Activated T-cell treated with anti-CD3 and anti-CD28 coated beads, Interleukin-2, amount 50 U/mL, for 1 hour (primary cell): Measurements from ENCODE around the gene MOSPD2.

ENCODE experiments used
- DNase-seq: peaks from one replicate; pipeline ENCODE4 v3.0.0-alpha.2; 2020

The MOSPD2 gene

DNA sequence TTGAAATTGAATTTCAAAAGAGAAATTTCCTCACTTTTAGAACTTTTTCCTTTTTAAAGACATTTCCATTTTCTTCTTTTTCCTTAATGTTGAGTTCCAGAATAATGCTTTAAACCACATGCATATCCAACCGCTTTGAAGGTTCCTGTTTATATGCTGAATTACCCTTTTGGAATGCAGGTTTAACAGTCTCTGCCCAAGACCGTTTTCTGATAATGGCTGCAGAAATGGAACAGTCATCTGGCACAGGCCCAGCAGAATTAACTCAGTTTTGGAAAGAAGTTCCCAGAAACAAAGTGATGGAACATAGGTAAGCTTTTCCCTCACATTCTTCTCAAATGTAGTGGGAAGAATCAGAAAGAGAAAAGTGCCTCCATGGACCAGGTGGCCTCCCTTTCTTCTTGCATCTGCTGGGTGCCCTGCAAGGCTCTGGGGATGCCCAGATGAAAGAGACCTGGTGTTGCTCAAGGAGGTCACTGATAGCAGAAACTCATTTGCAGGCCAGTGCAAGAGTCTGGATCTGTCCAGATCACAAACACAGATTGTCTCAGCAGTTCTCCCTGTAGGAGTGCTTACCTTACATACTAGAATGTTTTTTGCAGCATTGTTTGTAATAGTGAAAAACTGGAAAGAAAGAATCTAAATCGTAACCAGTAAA lies 42.9 kb downstream of the MOSPD2 start:
- no peak for DNase-seq

DNA sequence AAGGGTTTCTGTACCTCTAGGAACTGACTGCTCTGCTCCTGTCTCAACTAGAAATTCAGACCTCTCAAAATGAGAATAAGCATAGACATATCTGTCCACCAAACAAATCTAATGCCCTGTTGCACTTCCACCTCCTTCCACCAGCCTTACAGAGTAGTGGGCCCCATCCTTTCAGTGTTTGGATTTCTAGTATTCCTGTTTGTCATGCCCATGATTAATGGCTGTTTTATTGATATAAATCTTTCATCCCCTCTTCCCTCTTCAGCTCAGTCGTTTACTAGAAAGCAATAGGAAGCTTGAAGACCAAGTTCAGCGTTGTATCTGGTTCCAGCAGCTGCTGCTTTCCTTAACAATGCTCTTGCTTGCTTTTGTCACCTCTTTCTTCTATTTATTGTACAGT lies 46.2 kb downstream of the MOSPD2 start:
- DNase-seq, result no peak

DNA sequence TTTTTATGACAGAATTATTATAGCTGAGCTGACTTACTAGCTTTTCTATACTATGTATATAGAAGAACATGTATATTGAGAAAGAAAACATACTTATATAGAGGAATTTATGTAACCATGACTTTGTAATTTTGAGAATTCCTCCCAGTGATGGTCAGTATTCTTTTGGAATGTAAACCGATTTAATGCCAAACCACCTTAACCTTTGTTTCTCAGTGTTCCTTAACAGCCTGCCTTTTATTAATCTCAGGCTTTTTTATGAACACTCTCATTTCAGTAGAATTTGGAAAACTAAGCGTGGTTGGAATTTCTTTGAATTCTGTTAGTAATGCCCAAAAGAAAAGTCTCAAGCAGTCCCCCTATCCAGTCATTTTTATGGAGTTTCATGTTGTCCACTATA lies 47.0 kb downstream of the MOSPD2 start:
- DNase-seq, result no peak

DNA sequence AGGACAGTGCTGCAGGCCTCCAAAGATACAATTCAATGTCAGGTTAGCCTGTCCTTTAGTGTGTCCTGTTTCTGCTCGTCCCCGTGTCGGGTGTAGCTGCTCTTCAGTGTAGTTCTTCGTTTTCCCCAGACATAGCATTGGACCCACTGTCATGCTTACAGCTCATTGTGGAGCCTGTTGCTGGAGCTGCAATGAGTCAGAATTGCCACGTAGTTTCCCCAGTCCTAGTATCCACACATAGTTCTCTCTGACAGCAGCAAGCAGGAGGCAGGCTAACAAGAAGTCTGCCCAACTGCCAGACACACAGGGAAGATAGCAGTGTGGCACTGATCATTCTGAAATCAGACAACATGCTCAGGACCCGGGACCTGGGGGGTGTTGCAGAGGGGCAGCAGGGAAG lies 49.2 kb downstream of the MOSPD2 start:
- no peak for DNase-seq

DNA sequence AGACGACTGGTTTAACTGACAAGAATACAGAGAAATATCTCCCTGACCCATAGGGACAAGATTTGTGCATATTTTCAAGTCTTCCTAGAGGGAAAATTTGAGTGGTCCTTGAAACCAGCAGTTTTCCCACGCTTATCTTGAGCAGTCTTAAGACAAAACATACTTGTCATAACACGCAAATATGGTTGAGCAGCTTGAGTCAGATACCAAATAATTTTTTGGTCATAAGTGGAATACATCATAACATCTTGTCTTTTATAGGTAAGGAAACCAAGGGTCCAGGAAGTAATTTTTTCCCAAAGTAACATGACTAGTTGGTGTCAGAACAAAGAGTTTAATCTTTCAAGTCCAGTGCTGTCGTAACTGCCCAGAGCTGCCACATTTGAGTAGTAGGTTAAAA lies 50.5 kb downstream of the MOSPD2 start:
- DNase-seq, result no peak

DNA sequence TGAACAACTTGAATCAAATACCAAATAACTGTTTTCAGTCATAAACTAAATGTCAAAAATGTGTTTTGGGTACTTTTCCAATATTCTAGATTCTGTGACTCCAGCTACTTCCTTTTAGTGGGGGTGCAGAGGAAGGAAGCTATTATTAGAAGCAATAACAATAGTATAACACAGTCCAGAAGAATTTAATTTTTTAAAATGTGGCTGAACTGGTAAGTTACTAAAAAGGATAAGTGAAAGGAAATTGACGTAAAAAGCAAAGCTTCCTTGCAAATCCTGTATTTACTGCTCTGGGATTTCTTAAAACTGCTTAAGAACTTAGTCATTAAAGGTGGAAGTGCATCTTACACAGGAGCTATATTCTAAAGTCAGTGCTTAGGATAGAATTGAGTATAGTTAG lies 53.2 kb downstream of the MOSPD2 start:
- DNase-seq, result no peak

DNA sequence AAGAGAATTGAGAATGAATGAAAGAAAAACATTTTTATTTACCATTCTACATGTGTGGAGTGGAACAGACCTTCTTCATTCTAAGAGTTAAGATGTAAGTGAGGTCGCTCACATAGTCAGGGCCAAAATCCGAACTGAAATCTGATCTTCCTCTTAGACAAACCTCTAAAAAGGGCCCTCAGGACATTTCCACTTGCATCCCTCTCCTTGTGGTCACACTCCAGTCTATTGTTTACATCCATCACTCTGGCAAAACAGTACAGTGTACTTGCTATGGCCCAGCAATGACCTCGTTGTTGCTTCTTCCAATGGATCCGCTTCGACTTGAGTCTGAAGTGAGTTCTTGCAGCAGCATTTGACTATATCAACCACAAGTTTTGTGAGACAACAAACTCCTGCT lies 54.2 kb downstream of the MOSPD2 start:
- no peak for DNase-seq

DNA sequence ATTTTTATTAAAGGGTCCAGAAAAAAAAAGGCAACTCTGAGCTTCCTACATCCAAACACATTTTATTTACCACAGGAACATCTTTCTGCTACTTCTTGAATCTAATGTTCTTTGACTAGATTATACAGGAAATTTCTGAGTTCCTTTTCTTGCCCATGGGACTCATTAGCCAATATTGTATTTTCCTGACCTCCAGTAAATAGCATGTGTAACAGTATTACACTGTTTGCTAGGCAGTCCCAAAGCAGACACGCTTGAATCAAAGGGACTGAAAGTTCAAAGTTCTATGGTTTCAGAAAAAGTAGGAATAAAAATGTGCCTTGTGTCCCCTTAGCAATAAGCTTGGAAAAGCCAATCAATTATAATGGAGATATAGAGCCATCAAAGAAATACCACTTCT lies 57.4 kb downstream of the MOSPD2 start:
- no peak for DNase-seq

DNA sequence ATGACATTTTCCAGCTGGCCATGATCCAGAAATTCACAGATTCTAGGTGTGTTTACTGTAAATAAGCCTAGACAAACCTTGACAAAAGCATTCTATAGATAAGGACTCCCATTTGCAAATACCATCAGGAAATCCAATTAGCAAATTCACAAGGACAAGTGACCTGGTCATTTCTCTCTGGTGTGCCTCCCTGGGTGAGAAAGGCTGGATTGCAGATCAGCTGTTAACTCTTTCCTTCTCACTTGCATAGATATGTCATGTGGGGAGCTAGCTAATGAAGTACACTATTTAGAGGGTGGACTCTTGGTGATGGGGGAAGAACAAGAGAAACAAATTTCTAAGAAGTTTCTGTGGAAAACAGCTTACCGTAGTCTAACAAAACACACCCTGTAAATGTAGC lies 58.9 kb downstream of the MOSPD2 start:
- no peak for DNase-seq

DNA sequence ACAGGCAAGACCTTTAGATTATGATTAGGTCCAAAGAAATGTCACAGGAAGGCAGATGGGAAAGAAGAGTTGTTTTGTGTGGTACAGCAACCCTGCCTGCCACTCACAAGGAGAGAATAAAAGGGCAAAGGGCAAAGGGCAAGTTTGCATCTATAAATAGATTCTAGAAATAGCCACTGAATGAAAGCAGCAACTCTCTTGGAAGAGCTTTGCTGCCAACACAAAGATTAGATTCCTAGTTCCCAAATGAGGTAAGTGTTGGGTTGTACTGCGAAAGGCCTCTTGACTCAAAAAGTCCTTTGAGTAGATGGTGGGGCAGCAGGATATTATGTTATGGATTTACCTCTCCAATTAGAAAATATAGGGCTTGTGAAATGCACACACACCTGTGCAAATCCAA lies 61.2 kb downstream of the MOSPD2 start:
- no peak for DNase-seq

DNA sequence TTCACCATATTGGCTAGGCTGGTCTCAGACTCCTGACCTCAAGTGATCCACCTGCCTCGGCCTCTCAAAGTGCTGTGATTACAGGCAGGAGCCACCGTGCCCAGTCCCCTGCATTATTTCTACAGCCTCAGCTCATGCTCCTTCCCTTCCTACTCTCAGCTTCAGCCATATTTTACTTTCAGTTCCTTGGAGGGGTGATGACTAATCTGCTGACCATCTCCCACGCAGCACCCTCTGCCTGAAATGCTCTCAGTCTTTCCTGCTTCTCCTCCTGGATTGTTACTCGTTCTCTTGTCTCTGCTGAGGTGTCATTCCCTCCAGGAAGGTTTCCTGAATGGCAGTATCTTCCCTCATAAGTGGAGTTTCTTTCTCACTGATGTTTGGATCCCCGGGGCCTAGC lies 63.3 kb downstream of the MOSPD2 start:
- DNase-seq, result no peak

DNA sequence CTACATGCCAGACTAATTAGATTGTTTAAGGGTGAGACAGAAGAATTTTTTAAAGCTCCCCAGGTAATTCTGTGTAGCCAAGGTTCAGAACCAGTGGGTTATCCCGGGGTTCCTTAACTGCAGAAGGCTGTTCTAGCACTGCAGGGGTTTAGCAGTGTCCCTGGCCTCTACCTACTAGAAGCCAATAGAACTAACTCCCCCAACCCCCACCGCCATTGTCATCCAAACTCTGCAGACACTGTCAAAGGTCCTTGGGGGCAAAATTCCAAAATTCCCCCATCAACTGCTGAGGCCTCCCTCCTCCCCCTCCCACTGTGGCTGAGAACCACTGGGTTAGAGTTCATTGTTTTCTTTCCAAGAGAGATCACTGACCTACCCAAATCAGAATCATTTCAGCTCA lies 66.4 kb downstream of the MOSPD2 start:
- no peak for DNase-seq

DNA sequence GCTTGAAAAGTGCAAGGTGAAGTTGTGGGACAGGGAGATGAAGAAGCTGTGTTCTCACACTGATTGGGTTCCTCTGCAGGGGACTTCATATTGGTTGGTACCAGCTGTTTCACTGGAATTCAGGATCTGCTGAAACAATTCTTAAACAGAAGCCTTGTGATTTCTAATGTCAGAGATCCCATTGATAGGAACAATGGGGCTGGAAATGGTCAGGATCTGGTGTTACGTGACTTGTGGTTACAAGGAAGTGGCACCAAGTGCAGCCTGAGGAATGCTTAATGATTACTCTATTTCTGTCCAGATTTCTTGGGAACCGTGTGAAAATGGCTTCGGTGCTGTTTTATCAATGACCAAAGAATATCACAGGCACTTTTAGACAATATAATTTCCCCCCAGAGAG lies 68.1 kb downstream of the MOSPD2 start:
- DNase-seq, result no peak

DNA sequence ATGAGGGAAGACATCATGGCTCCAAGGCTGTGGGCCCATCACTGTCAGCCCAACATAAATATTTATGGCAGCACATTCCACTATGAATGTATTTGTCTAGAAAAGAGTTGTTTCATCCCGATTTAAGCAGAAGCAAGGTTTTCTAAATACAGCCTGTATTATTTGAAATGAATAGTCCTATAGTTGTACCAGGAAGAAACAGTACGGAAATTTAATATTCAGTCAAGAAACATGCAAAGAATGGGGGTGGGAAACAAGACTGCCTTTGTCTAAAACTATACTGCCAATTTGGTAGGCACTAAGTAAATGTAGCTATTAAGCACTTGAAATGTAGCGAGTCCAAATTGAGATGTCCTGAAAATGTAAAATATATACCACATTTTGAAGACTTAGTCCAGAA lies 69.1 kb downstream of the MOSPD2 start:
- no peak for DNase-seq

DNA sequence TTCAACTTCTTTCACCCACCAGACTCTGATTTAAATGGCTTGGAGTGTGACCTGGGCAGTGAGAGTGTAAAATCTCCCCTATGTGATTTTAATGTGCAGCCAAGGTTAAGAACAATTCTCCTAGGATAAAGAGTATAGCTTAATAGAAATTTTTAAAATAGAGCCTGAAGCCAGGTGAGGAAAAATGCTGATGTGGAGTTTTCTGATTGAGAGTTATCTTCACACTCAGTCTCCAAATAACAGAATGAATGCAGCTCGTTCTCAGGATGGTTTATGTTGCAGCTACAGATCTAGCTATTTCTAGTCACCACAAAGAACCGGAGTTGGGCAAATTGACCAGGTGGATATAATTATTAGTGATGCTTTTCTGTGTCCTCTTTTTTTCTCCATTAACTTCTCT lies 70.7 kb downstream of the MOSPD2 start:
- DNase-seq, result no peak

DNA sequence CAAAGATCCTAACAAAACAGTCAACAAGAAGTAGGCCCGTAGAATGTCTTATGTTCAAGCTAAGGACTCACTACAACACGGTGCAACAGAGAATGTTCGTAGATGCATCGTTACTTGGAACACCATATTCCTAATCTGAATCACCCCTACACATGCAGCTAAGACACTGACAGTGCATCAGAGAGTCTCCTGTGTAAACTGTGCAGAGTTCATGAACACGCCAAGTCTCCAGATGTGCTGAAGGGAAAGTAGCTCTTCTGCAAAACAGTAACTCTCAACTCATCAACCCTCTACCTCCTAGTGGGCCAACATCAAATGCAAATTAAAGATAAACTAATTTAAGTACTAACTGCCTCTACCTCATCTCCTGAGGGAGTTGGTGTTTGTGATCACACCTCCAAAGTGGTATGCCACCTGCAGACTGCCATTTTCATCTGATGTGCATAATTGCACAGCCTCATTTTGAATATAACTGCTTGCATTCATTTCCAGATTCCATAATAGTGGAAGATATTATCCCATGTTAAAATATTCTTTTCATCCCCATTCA lies 73.5 kb downstream of the MOSPD2 start:
- no peak for DNase-seq

DNA sequence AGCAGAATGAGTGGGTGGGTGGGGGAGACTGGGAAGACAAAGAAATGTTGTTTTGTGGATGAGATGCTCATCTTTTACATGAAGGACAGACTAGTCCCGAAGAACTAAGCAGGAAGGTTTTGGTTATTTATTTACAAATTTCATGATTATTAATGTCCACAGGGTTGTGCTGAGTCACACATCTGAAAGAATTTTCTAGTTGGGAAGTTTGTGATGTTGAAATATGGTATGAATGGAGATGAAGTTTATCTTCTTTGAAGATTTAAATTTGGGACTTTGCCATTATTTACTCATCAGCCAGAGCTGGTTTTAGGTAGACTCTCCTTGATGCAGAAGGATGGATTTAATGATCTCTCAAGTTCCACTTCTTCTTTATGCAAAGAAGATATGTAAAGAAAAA lies 75.5 kb downstream of the MOSPD2 start:
- DNase-seq, result no peak

DNA sequence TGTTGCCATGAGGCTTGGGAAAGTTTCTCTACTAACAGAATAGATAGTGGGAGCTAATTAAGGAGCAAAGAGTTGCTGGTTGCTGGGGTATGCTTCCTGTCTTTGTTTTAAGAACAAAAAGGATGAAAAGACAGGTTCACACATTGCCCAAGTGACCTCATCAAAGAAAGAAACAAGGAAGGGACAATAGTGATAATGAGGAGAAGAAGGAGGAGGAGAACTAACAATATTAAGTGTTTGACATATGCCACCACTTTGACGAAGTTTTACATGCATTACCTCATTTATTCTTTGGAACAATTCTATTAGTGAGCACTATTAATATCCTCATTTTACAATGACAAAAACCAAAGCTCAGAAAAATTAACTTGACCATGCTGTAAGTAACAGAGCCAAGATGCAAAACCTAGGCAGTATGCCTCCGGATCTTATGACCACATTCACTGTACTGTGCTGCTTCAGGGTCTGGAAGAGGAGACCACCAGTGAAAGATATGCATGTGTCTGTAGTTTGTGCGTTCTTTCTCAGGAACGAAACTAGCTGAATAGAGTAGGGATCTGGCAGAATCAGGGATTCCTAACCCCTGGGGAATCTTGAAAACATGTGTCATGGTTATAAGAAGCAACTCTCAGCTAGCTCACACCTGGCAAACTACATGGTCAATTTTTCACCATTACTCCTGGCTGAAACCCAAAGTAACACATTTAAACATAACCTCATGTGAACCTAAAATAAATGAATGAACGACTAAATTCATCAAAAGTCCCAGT lies 83.8 kb downstream of the MOSPD2 start:
- no peak for DNase-seq

DNA sequence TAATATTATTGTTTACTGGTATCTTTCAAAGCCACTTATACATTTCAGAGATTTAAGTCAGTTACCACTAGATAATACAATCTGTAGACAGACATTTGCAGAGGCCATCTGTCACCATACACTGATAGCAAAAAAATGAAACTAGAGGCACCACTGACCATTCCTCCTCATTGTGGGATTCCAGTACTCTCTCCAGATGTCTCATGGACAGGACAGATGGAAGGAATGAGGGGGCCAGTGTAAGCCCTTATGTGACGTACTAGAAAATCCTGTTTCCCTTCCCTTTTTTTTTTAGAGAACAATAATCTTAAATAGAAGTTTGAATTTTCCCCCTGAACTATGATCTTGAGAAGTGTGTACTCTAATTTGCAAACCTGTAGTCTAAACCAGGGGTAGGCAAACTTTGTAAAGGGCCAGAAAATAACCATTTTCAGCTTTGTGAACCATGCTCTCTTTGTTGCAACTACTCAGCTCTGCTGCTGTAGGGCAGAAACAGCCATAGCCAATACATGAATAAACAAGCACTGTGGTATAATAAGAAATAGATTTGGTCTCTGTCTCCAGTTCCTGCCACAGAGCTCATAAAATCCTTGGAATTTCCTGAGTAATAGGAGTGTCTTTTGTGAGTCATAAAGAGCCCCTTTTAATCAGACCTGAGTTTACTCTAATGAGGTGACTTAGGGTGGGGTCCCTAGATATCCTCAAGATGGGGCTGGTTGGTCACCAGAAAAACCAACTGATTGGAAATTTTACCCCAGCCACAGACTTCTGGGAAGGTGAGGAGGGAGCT lies 90.4 kb downstream of the MOSPD2 start:
- no peak for DNase-seq

DNA sequence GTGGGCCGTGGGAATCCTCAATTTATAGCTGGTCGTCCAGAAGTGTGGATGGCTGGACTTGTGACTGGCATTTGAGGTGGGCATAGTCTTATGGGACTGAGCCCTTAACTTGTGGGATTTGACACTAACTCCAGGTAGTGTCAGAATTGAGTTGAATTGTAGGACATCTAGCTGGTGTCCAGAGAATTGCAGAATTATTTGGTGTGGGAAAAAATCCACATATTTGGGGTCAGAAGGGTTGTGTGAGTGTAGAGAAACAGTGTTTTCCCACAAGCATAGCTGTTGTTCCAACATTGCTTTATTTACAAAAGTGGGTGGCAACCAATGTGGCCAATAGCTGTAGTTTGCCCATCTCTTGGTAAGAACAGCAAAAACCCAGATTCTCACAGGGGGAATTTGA lies 91.3 kb downstream of the MOSPD2 start:
- no peak for DNase-seq
